K562 (cell line): ENCODE data around the gene SAP130. TPM values are rescaled to one million over a fixed set of nuclear protein-coding genes. Genes with fewer than 3 reads are reported as not detected.

Source experiments
- CHD1 ChIP-seq: fragments of 200-600 bp; sonication (generic); IDR thresholded peaks from one replicate; pipeline ENCODE4 v1.6.1; 2012; ENCODE audit warnings: mild to moderate bottlenecking, moderate library complexity, low read length, inconsistent platforms
- CTBP1 ChIP-seq: fragments of 450-650 bp; IDR thresholded peaks from 2 replicates; pipeline ENCODE4 v1.6.1; 2016; ENCODE audit warnings: borderline replicate concordance
- HOXB6 ChIP-seq: fragments of 250-450 bp; sonication (Bioruptor Pico); IDR thresholded peaks from 2 replicates; pipeline ENCODE4 v1.5.1; 2022; ENCODE audit warnings: mild to moderate bottlenecking, borderline replicate concordance
- JUND ChIP-seq, 2 experiments: IDR thresholded peaks; 2 replicates in 1 of 2; 3 replicates in 1 of 2; pipeline ENCODE4 v1.6.1; 2011; ENCODE audit warnings: borderline replicate concordance in 2 of 2, low read depth in 2 of 2, low read length in 2 of 2, improper control_type of control experiment in 1 of 2, missing biosample characterization in 1 of 2, missing genetic modification characterization in 1 of 2, missing genetic modification reagents in 1 of 2
- KLF16 ChIP-seq: IDR thresholded peaks from 2 replicates; pipeline ENCODE4 v1.6.1; 2016; ENCODE audit warnings: antibody characterized with exemption
- MYNN ChIP-seq, 2 experiments: sonication (generic); formaldehyde crosslinking in 1 of 2; IDR thresholded peaks; 2 replicates each; pipeline versions ENCODE4 v1.5.0 to v1.6.1; 2016 to 2020; ENCODE audit warnings: antibody characterized with exemption in 1 of 2, missing genetic modification reagents in 1 of 2
- NCOA6 ChIP-seq: fragments of 450-650 bp; IDR thresholded peaks from 2 replicates; pipeline ENCODE4 v1.6.1; 2017; ENCODE audit warnings: mild to moderate bottlenecking
- RBFOX2 ChIP-seq: fragments of 200-400 bp; formaldehyde crosslinking; IDR thresholded peaks from 2 replicates; pipeline ENCODE4 v1.6.1; 2017; ENCODE audit warnings: low read depth, mild to moderate bottlenecking, low read length, moderate library complexity
- SRSF3 ChIP-seq: fragments of 200-400 bp; formaldehyde crosslinking; IDR thresholded peaks from 2 replicates; pipeline ENCODE4 v1.6.1; 2016; ENCODE audit warnings: mild to moderate bottlenecking, low read length, moderate library complexity; ENCODE audit not compliant: insufficient read depth
- TOE1 ChIP-seq, 2 experiments: fragments of 450-650 bp in 1 of 2; sonication (generic) in 1 of 2; formaldehyde crosslinking in 1 of 2; IDR thresholded peaks; 2 replicates each; pipeline versions ENCODE4 v1.7.1 to v1.8.0; 2016 to 2022; ENCODE audit warnings: borderline replicate concordance in 2 of 2, mild to moderate bottlenecking in 2 of 2, antibody characterized with exemption in 1 of 2, inconsistent platforms in 1 of 2, low read depth in 1 of 2, missing genetic modification reagents in 1 of 2, moderate library complexity in 1 of 2
- ZNF589 ChIP-seq: fragments of 200-800 bp; sonication (Bioruptor generic); IDR thresholded peaks from 2 replicates; pipeline ENCODE4 v1.6.1; 2016; ENCODE audit warnings: low read depth, missing genetic modification characterization, missing compliant biosample characterization
- polyA plus RNA-seq, 8 experiments: library from polyadenylated mRNA; depleted of rRNA in 4 of 8; stranded (reverse) in 5 of 8; unstranded in 3 of 8; fragments of >200 nt; fragmentation: Nextera tagmentation in 2 of 8; fragmentation: Illumina TruSeq in 1 of 8; extraction: Ambion mirVana in 2 of 8; extraction: Trizol in 1 of 8; gene quantifications; 2 replicates each; pipeline versions ENCODE4 v1.2.1 to v1.2.3, GENCODE V29; 2011 to 2014; ENCODE audit warnings: inconsistent platforms in 1 of 8, missing spikeins in 1 of 8
- total RNA-seq, 7 experiments: library from RNA; depleted of rRNA in 6 of 7; stranded (reverse); fragments of >200 nt in 6 of 7; fragmentation: Illumina TruSeq in 2 of 7; extraction: Trizol in 2 of 7; gene quantifications; 2 replicates each; pipeline versions ENCODE4 v1.2.1 to v1.2.3, GENCODE V29; 2011 to 2021; ENCODE audit warnings: low replicate concordance in 1 of 7
- TF ChIP-seq, protein P1 (sequence below): fragments of 450-650 bp; formaldehyde crosslinking; IDR thresholded peaks from 2 replicates; pipeline ENCODE4 v1.4.0; 2020; ENCODE audit warnings: mild to moderate bottlenecking, mixed read lengths
- TF ChIP-seq, protein P2 (sequence below): fragments of 450-650 bp; IDR thresholded peaks from 2 replicates; pipeline ENCODE4 v1.6.1; 2016
- TF ChIP-seq, protein P3 (sequence below): fragments of 450-650 bp; IDR thresholded peaks from 2 replicates; pipeline ENCODE4 v1.6.1; 2016; ENCODE audit warnings: missing biosample characterization, missing genetic modification characterization
- TF ChIP-seq, protein P4 (sequence below): fragments of 450-650 bp; formaldehyde crosslinking; IDR thresholded peaks from 2 replicates; pipeline ENCODE4 v1.4.0; 2020; ENCODE audit warnings: mild to moderate bottlenecking
- TF ChIP-seq, protein P5 (sequence below), 2 experiments: fragments of 450-650 bp in 1 of 2; sonication (generic) in 1 of 2; formaldehyde crosslinking in 1 of 2; IDR thresholded peaks in 1 of 2; conservative IDR thresholded peaks in 1 of 2; 2 replicates each; pipeline versions ENCODE4 v1.6.1 to v1.8.1; 2016 to 2023; ENCODE audit warnings: mild to moderate bottlenecking in 2 of 2, moderate library complexity in 2 of 2, inconsistent platforms in 1 of 2, missing genetic modification reagents in 1 of 2
- TF ChIP-seq, protein P6 (sequence below): sonication (generic); formaldehyde crosslinking; IDR thresholded peaks from 2 replicates; pipeline ENCODE4 v1.5.0; 2020; ENCODE audit warnings: missing genetic modification reagents
- TF ChIP-seq, protein P7 (sequence below): fragments of 250-450 bp; sonication (Bioruptor Pico); IDR thresholded peaks from 2 replicates; pipeline ENCODE4 v1.8.0; 2021; ENCODE audit warnings: moderate library complexity, mild to moderate bottlenecking, inconsistent platforms

SAP130 gene
- total and polyA plus RNA-seq, 9 of the 15 experiments (the other 6 are each of a cell fraction or from before 2014, with no cell fraction given): 4.5 to 33.4 (median 7.4) TPM

DNA sequence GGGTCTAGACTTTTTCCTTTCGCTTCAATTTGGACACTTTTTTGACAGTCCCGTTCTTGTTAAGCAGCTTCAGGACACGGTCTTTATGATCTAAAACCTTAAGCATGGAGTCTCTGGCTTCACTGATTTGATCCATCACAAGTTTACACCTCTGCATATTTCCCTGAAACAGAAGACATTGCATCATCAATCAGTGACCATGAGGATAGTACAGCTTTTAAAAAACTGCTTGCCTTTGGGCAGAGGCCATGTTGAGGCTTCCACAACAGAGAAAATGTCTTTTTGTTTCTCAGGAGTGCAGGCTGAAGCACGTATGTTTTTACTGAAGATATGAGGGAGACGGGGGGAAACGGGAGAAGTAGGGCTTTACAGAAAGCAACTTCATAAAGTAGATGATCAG lies 85.9 kb downstream of the SAP130 start (continued):
- TF ChIP-seq, protein P1, sequence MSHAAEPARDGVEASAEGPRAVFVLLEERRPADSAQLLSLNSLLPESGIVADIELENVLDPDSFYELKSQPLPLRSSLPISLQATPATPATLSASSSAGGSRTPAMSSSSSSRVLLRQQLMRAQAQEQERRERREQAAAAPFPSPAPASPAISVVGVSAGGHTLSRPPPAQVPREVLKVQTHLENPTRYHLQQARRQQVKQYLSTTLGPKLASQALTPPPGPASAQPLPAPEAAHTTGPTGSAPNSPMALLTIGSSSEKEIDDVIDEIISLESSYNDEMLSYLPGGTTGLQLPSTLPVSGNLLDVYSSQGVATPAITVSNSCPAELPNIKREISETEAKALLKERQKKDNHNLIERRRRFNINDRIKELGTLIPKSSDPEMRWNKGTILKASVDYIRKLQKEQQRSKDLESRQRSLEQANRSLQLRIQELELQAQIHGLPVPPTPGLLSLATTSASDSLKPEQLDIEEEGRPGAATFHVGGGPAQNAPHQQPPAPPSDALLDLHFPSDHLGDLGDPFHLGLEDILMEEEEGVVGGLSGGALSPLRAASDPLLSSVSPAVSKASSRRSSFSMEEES (CRISPR knock-in tag): no peak
- TF ChIP-seq, protein P2, sequence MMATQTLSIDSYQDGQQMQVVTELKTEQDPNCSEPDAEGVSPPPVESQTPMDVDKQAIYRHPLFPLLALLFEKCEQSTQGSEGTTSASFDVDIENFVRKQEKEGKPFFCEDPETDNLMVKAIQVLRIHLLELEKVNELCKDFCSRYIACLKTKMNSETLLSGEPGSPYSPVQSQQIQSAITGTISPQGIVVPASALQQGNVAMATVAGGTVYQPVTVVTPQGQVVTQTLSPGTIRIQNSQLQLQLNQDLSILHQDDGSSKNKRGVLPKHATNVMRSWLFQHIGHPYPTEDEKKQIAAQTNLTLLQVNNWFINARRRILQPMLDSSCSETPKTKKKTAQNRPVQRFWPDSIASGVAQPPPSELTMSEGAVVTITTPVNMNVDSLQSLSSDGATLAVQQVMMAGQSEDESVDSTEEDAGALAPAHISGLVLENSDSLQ: no peak
- TF ChIP-seq, protein P3, sequence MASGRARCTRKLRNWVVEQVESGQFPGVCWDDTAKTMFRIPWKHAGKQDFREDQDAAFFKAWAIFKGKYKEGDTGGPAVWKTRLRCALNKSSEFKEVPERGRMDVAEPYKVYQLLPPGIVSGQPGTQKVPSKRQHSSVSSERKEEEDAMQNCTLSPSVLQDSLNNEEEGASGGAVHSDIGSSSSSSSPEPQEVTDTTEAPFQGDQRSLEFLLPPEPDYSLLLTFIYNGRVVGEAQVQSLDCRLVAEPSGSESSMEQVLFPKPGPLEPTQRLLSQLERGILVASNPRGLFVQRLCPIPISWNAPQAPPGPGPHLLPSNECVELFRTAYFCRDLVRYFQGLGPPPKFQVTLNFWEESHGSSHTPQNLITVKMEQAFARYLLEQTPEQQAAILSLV (tag): peak; percentile 67
- TF ChIP-seq KLF16: no peak
- TF ChIP-seq, protein P4, sequence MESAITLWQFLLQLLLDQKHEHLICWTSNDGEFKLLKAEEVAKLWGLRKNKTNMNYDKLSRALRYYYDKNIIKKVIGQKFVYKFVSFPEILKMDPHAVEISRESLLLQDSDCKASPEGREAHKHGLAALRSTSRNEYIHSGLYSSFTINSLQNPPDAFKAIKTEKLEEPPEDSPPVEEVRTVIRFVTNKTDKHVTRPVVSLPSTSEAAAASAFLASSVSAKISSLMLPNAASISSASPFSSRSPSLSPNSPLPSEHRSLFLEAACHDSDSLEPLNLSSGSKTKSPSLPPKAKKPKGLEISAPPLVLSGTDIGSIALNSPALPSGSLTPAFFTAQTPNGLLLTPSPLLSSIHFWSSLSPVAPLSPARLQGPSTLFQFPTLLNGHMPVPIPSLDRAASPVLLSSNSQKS (CRISPR knock-in tag): no peak
- no peak for TF ChIP-seq CTBP1
- no peak for TF ChIP-seq RBFOX2
- TF ChIP-seq MYNN (IDR thresholded peaks at IDR 0.05): no peak
- TF ChIP-seq MYNN (CRISPR knock-in tag; IDR thresholded peaks at IDR 0.05): no peak
- TF ChIP-seq, protein P5, sequence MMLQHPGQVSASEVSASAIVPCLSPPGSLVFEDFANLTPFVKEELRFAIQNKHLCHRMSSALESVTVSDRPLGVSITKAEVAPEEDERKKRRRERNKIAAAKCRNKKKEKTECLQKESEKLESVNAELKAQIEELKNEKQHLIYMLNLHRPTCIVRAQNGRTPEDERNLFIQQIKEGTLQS (IDR thresholded peaks at IDR 0.05): peak; percentile 93
- TF ChIP-seq, protein P5 (CRISPR knock-in tag; conservative IDR thresholded peaks at IDR 0.05): no peak
- no peak for TF ChIP-seq TOE1 (IDR thresholded peaks at IDR 0.05; ENCODE audit: borderline replicate concordance)
- TF ChIP-seq TOE1 (CRISPR knock-in tag; IDR thresholded peaks at IDR 0.05; ENCODE audit: borderline replicate concordance, low read depth): no peak
- peak; percentile 78; the same call in 1 of the 2 replicates for TF ChIP-seq ZNF589 (CRISPR knock-in tag)
- TF ChIP-seq, protein P6, sequence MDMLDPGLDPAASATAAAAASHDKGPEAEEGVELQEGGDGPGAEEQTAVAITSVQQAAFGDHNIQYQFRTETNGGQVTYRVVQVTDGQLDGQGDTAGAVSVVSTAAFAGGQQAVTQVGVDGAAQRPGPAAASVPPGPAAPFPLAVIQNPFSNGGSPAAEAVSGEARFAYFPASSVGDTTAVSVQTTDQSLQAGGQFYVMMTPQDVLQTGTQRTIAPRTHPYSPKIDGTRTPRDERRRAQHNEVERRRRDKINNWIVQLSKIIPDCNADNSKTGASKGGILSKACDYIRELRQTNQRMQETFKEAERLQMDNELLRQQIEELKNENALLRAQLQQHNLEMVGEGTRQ (CRISPR knock-in tag): no peak
- no peak for TF ChIP-seq CHD1
- TF ChIP-seq NCOA6: no peak
- TF ChIP-seq, protein P7, sequence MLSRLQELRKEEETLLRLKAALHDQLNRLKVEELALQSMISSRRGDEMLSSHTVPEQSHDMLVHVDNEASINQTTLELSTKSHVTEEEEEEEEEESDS (CRISPR knock-in tag): no peak
- TF ChIP-seq SRSF3: no peak
- peak; percentile 51; the same call in 1 of the 2 replicates for TF ChIP-seq JUND (IDR thresholded peaks at IDR 0.05; ENCODE audit: borderline replicate concordance, low read depth, low read length)
- peak; percentile 31; the same call in 1 of the 3 replicates for TF ChIP-seq JUND (tag; IDR thresholded peaks at IDR 0.05; ENCODE audit: borderline replicate concordance, low read depth, low read length)
- no peak for TF ChIP-seq HOXB6 (CRISPR knock-in tag)
